NCI-H1048 (cell line): ENCODE results near the gene HS3ST5.
A peak's percentile ranks its signal among the peaks of the same experiment; 100 is the strongest.
"Not testable (repeated sequence)": the region's sequence is repeated elsewhere in the genome, so short reads cannot be mapped to it uniquely, and the experiment has no call there.

Experiments used
- DNase-seq: peaks from one replicate; lab custom pipeline; 2025; lab: John Stamatoyannopoulos, UW

Gene HS3ST5

GRCh38 chr6:114334237-114334636, 8.6 kb downstream of the HS3ST5 start:
- DNase-seq, result no peak

- DNase-seq, result no peak
Observed at GRCh38 chr6:114327074-114327473, 15.7 kb downstream of the HS3ST5 start.

- DNase-seq, result no peak
Observed at GRCh38 chr6:114323784-114324183, 19.0 kb downstream of the HS3ST5 start.

- no peak for DNase-seq
Observed at GRCh38 chr6:114319749-114320148, 23.1 kb downstream of the HS3ST5 start.

GRCh38 chr6:114315831-114316595, 26.8 kb downstream of the HS3ST5 start:
- DNase-seq, result no peak

GRCh38 chr6:114313816-114314215, 29.0 kb downstream of the HS3ST5 start:
- not testable (repeated sequence) for DNase-seq

GRCh38 chr6:114312931-114313330, 29.9 kb downstream of the HS3ST5 start:
- DNase-seq, result no peak

GRCh38 chr6:114310053-114310452, 32.8 kb downstream of the HS3ST5 start:
- DNase-seq, result no peak

GRCh38 chr6:114304304-114304887, 38.4 kb downstream of the HS3ST5 start:
- peak; percentile 0 for DNase-seq

- DNase-seq, result no peak
Observed at GRCh38 chr6:114301596-114302219, 41.1 kb downstream of the HS3ST5 start.

- no peak for DNase-seq
Observed at GRCh38 chr6:114297135-114297534, 45.7 kb downstream of the HS3ST5 start.

- DNase-seq, result no peak
Observed at GRCh38 chr6:114292431-114292830, 50.4 kb downstream of the HS3ST5 start.

GRCh38 chr6:114291428-114291827, 51.4 kb downstream of the HS3ST5 start:
- DNase-seq, result no peak

- DNase-seq, result no peak
Observed at GRCh38 chr6:114290864-114291263, 52.0 kb downstream of the HS3ST5 start.

GRCh38 chr6:114288701-114289495, 53.9 kb downstream of the HS3ST5 start:
- DNase-seq, result no peak

GRCh38 chr6:114287461-114287860, 55.4 kb downstream of the HS3ST5 start:
- no peak for DNase-seq

GRCh38 chr6:114286211-114286610, 56.6 kb downstream of the HS3ST5 start:
- DNase-seq, result no peak

- DNase-seq, result no peak
Observed at GRCh38 chr6:114284281-114284680, 58.5 kb downstream of the HS3ST5 start.

GRCh38 chr6:114282292-114282691, 60.5 kb downstream of the HS3ST5 start:
- DNase-seq, result no peak

GRCh38 chr6:114281496-114281895, 61.3 kb downstream of the HS3ST5 start:
- DNase-seq, result no peak

GRCh38 chr6:114280239-114280982, 62.4 kb downstream of the HS3ST5 start:
- DNase-seq, result no peak

GRCh38 chr6:114277220-114277619, 65.6 kb downstream of the HS3ST5 start:
- no peak for DNase-seq
